Muscle of leg (tissue), 11 donors: ENCODE results near the gene TRPT1. TPM values are rescaled to one million over a fixed set of nuclear protein-coding genes. Genes with fewer than 3 reads are reported as not detected.

ENCODE experiments used
- DNase-seq: peaks from one replicate; pipeline ENCODE4 v3.0.0; 2013
- H3K27ac ChIP-seq: one replicate; pipeline ENCODE4 v1.5.1; 2013; ENCODE audit warnings: mild to moderate bottlenecking, low read length, control low read depth
- H3K27me3 ChIP-seq: one replicate; pipeline ENCODE4 v1.6.1; 2013; ENCODE audit warnings: low read length; ENCODE audit not compliant: control insufficient read depth, insufficient read depth
- H3K36me3 ChIP-seq: one replicate; pipeline ENCODE4 v1.6.1; 2013; ENCODE audit warnings: low read length; ENCODE audit not compliant: control insufficient read depth, insufficient read depth
- H3K4me1 ChIP-seq: one replicate; pipeline ENCODE4 v1.6.1; 2013; ENCODE audit warnings: low read length; ENCODE audit not compliant: control insufficient read depth, insufficient read depth
- H3K4me3 ChIP-seq: one replicate; pipeline ENCODE4 v1.5.1; 2013; ENCODE audit warnings: low read length, control low read depth
- H3K9me3 ChIP-seq: replicated peaks from 2 replicates; pipeline ENCODE4 v1.6.1; 2013; ENCODE audit warnings: low read depth, low read length; ENCODE audit not compliant: control insufficient read depth
- WGBS: methylation state at CpG from one replicate; pipeline ENCODE4 v1.1.5; 2013; ENCODE audit warnings: missing lambda C conversion rate; ENCODE audit not compliant: insufficient coverage; 5-methylcytosine and 5-hydroxymethylcytosine counted together
- polyA plus RNA-seq, 8 donors: library from polyadenylated mRNA; unstranded; fragments of 120-200 nt; gene quantifications; one replicate each; pipeline versions ENCODE4 v1.2.1 to v1.2.3, GENCODE V29; 2013; ENCODE audit warnings: inconsistent platforms in 1 of 8, low replicate concordance in 1 of 8; ENCODE audit not compliant: insufficient read length in 8 of 8, insufficient read depth in 1 of 8
- total RNA-seq: library from RNA; stranded (reverse); fragments of 120-200 nt; gene quantifications from one replicate; pipeline ENCODE4 v1.2.4, GENCODE V29; 2013

TRPT1 gene
- total and polyA plus RNA-seq, 9 donors = 42.3 to 78.9 (median 68.9) TPM

GRCh38 chr11:64222651-64223000 lies 3.4 kb downstream of the TRPT1 start:
- Histone ChIP-seq H3K9me3 (no peaks in the 10 kb centered on the region), H3K36me3 (peaks cover 26% of the 10 kb centered on the region), H3K4me1 (peaks cover 64% of the 10 kb centered on the region), H3K27me3 (no peaks in the 10 kb centered on the region), H3K27ac (peak overlapping the region; percentile 80), H3K4me3 (no peak overlapping the region)
- DNase-seq = no peak
- 64% methylated on average over 8 of the region's 9 CpGs for WGBS

GRCh38 chr11:64220798-64221197 lies 5.2 kb downstream of the TRPT1 start:
- Histone ChIP-seq H3K4me3 (no peak overlapping the region), H3K27ac (no peak overlapping the region), H3K27me3 (no peaks in the 10 kb centered on the region), H3K4me1 (peaks cover 50% of the 10 kb centered on the region), H3K36me3 (peaks cover 26% of the 10 kb centered on the region), H3K9me3 (no peaks in the 10 kb centered on the region)
- 81% methylated on average over 9 of the region's 14 CpGs for WGBS
- no peak for DNase-seq

GRCh38 chr11:64220271-64220670 lies 5.7 kb downstream of the TRPT1 start:
- Histone ChIP-seq H3K4me3 (no peak overlapping the region), H3K9me3 (no peaks in the 10 kb centered on the region), H3K27ac (no peak overlapping the region), H3K36me3 (peaks cover 26% of the 10 kb centered on the region), H3K4me1 (peaks cover 45% of the 10 kb centered on the region), H3K27me3 (no peaks in the 10 kb centered on the region)
- DNase-seq = no peak
- WGBS = 90% methylated on average over 16 of the region's 17 CpGs

GRCh38 chr11:64219755-64220154 lies 6.2 kb downstream of the TRPT1 start:
- Histone ChIP-seq H3K4me3 (no peak overlapping the region), H3K27me3 (no peaks in the 10 kb centered on the region), H3K27ac (no peak overlapping the region), H3K36me3 (peaks cover 26% of the 10 kb centered on the region), H3K9me3 (no peaks in the 10 kb centered on the region), H3K4me1 (peaks cover 40% of the 10 kb centered on the region)
- 86% methylated on average over 7 of the region's 10 CpGs for WGBS
- DNase-seq = no peak

- H3K4me1 ChIP-seq = peaks cover 36% of the 10 kb centered on the region
- peaks cover 22% of the 10 kb centered on the region for H3K36me3 ChIP-seq
- no peaks in the 10 kb centered on the region for H3K9me3 ChIP-seq
- H3K4me3 ChIP-seq = no peak overlapping the region
- no CpG with 5 or more reads among the region's 7 CpGs for WGBS
- no peaks in the 10 kb centered on the region for H3K27me3 ChIP-seq
- H3K27ac ChIP-seq = no peak overlapping the region
- DNase-seq = no peak
These were observed 6.7 kb downstream of the TRPT1 start for GRCh38 chr11:64219354-64219684.

- no peak for DNase-seq
- Histone ChIP-seq H3K4me1 (peaks cover 30% of the 10 kb centered on the region), H3K4me3 (no peak overlapping the region), H3K27ac (no peak overlapping the region), H3K27me3 (no peaks in the 10 kb centered on the region), H3K36me3 (peaks cover 18% of the 10 kb centered on the region), H3K9me3 (no peaks in the 10 kb centered on the region)
- WGBS = 47% methylated on average over 4 of the region's 11 CpGs
These were observed 7.2 kb downstream of the TRPT1 start for GRCh38 chr11:64218628-64219353.

GRCh38 chr11:64216879-64217278 lies 9.1 kb downstream of the TRPT1 start:
- DNase-seq = no peak
- Histone ChIP-seq H3K9me3 (no peaks in the 10 kb centered on the region), H3K27ac (no peak overlapping the region), H3K4me1 (peaks cover 16% of the 10 kb centered on the region), H3K4me3 (no peak overlapping the region), H3K36me3 (peaks cover 14% of the 10 kb centered on the region), H3K27me3 (no peaks in the 10 kb centered on the region)
- WGBS = 93% methylated on average over 3 of the region's 6 CpGs

GRCh38 chr11:64211181-64211872 lies 14.7 kb downstream of the TRPT1 start:
- DNase-seq = no peak
- 78% methylated on average over 18 of the region's 30 CpGs for WGBS
- Histone ChIP-seq H3K27ac (no peak overlapping the region), H3K36me3 (peaks cover 8% of the 10 kb centered on the region), H3K27me3 (no peaks in the 10 kb centered on the region), H3K9me3 (no peaks in the 10 kb centered on the region), H3K4me1 (peaks cover 38% of the 10 kb centered on the region), H3K4me3 (no peak overlapping the region)

- no peak overlapping the region for H3K27ac ChIP-seq
- peaks cover 16% of the 10 kb centered on the region for H3K36me3 ChIP-seq
- no peaks in the 10 kb centered on the region for H3K27me3 ChIP-seq
- no peak for DNase-seq
- H3K4me1 ChIP-seq = peaks cover 43% of the 10 kb centered on the region
- no peaks in the 10 kb centered on the region for H3K9me3 ChIP-seq
- no peak overlapping the region for H3K4me3 ChIP-seq
- WGBS = 84% methylated on average over 23 of the region's 24 CpGs
These were observed 15.5 kb downstream of the TRPT1 start for GRCh38 chr11:64210301-64211020.

GRCh38 chr11:64209563-64209843 lies 16.5 kb downstream of the TRPT1 start:
- Histone ChIP-seq H3K36me3 (peaks cover 21% of the 10 kb centered on the region), H3K27ac (no peak overlapping the region), H3K27me3 (no peaks in the 10 kb centered on the region), H3K4me1 (peaks cover 50% of the 10 kb centered on the region), H3K9me3 (no peaks in the 10 kb centered on the region), H3K4me3 (no peak overlapping the region)
- DNase-seq = no peak
- 83% methylated on average over 6 of the region's 8 CpGs for WGBS
